ENCODE data around the gene G6PC1. TPM values are rescaled to one million over a fixed set of nuclear protein-coding genes. Genes with fewer than 3 reads are reported as not detected.

Gene G6PC1
- total and polyA plus RNA-seq, 2 of the 4 experiments (the other 2 are of a cell fraction): not detected

DNA sequence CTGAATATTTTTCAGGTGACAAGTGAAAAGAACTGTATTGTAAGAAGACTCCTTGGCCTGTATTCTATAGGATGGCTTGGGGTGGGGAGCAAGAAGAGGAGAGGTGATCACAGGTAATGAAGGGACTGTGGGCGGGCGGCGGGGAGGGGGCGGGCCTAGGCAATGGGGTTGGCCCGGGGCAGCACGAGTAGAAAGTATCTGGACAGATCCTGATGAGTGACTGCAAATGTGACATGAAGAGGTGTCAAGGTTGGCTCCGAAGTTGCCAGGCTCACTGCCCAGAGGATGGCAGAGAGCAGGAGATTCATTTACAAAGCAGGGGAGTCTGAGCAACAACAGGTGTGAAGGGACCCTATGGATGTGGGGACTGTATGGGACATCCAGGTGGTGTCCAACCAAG, 10.8 kb upstream of the G6PC1 start:
- Histone ChIP-seq H3K79me1 (ENCODE audit: low read depth in 1 of 2, low read length in 2 of 2) (no peaks in the 10 kb centered on the region), H3K23ac (ENCODE audit: low read depth, low read length) (no peak overlapping the region), H3K27me3 (ENCODE audit: control insufficient read depth, insufficient read depth, low read length) (peaks cover 12% of the 10 kb centered on the region), H3K4ac (ENCODE audit: low read depth, low read length) (no peak overlapping the region), H4K8ac (ENCODE audit: low read depth in 2 of 2, low read length in 2 of 2) (no peak overlapping the region), H2BK20ac (ENCODE audit: low read depth, low read length) (no peak overlapping the region), H3K9me1 (ENCODE audit: insufficient read depth, low read length) (peaks cover 7% of the 10 kb centered on the region; the same call in 1 of the 2 replicates), H4K5ac (ENCODE audit: low read depth, low read length) (no peak overlapping the region), H3K27ac (ENCODE audit: insufficient read depth, low read length) (no peak overlapping the region), H2BK15ac (ENCODE audit: low read depth, low read length) (no peak overlapping the region), H3K9ac (ENCODE audit: low read depth, low read length) (no peak overlapping the region), H3K9me3 (ENCODE audit: control insufficient read depth, insufficient read depth, low read length) (no peaks in the 10 kb centered on the region), H2AK9ac (replicated peaks; ENCODE audit: low read depth, low read length, poor library complexity) (no peak overlapping the region), H2BK5ac (ENCODE audit: low read depth, low read length, poor library complexity, severe bottlenecking) (no peak overlapping the region), H3K4me1 (ENCODE audit: control insufficient read depth, insufficient read depth, low read length) (peaks cover 6% of the 10 kb centered on the region; the same call in 1 of the 2 replicates), H3K4me2 (ENCODE audit: low read depth, low read length) (no peak overlapping the region), H3K14ac (replicated peaks; ENCODE audit: low read depth, low read length) (no peak overlapping the region), H3K56ac (ENCODE audit: extremely low read depth, insufficient read depth, low read length) (no peak overlapping the region), H2BK120ac (ENCODE audit: low read depth, low read length) (no peak overlapping the region), H3K18ac (ENCODE audit: low read depth, low read length) (no peak overlapping the region), H3K36me3 (ENCODE audit: control insufficient read depth, insufficient read depth, low read length) (no peaks in the 10 kb centered on the region), H3K4me3 (ENCODE audit: insufficient read depth, low read depth, low read length) (no peak overlapping the region), H2AK5ac (ENCODE audit: low read depth, low read length) (no peak overlapping the region), H4K91ac (ENCODE audit: insufficient read depth, low read depth, low read length) (no peak overlapping the region), H4K20me1 (ENCODE audit: insufficient read depth, low read length) (no peaks in the 10 kb centered on the region), H2AFZ (replicated peaks; ENCODE audit: low read length, poor library complexity) (no peak overlapping the region)
- no peak for ATAC-seq (ENCODE audit: low read depth)
- intact Hi-C loops (cut with micrococcal nuclease): no loop called here
- POLR2A ChIA-PET (ENCODE audit: unreplicated experiment): no interaction called here
- CTCF ChIA-PET: no interaction called here
- no peak for DNase-seq
- TF ChIP-seq, protein P1, sequence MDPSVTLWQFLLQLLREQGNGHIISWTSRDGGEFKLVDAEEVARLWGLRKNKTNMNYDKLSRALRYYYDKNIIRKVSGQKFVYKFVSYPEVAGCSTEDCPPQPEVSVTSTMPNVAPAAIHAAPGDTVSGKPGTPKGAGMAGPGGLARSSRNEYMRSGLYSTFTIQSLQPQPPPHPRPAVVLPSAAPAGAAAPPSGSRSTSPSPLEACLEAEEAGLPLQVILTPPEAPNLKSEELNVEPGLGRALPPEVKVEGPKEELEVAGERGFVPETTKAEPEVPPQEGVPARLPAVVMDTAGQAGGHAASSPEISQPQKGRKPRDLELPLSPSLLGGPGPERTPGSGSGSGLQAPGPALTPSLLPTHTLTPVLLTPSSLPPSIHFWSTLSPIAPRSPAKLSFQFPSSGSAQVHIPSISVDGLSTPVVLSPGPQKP (IDR thresholded peaks at IDR 0.05; ENCODE audit: borderline replicate concordance, low read depth, low read length): no peak
- TF ChIP-seq NFE2L2 (IDR thresholded peaks at IDR 0.05; ENCODE audit: low read depth, low read length) (no peak), FOS (IDR thresholded peaks at IDR 0.05; ENCODE audit: low read depth, low read length) (no peak), RFX5 (IDR thresholded peaks at IDR 0.05; ENCODE audit: low read depth, low read length) (no peak), RCOR1 (IDR thresholded peaks at IDR 0.05; ENCODE audit: insufficient replicate concordance, low read length) (no peak), MAFK (IDR thresholded peaks at IDR 0.05; ENCODE audit: low read depth, low read length) (no peak), CEBPB (IDR thresholded peaks at IDR 0.05; ENCODE audit: low read depth, low read length) (no peak), MAZ (IDR thresholded peaks at IDR 0.05; ENCODE audit: borderline replicate concordance, low read depth, low read length) (no peak), MXI1 (IDR thresholded peaks at IDR 0.05; ENCODE audit: borderline replicate concordance, low read depth, low read length) (no peak)
- no TSS peak for BruUV-seq (replicated peaks)
- 69% methylated on average over 6 of the region's 7 CpGs; no CpG with 5 or more reads in 1 of the 2 experiments for WGBS, 2 experiments (ENCODE audit: extremely low coverage in 2 of 2, insufficient read length in 1 of 2)
- in situ Hi-C loops (cut with MboI; ENCODE audit: low sequenced_read_pairs): loop anchor here (25.0 kb wide), 1 partner anchor 422 kb away; no protein-coding TSS in a partner anchor
- dilution Hi-C loops (cut with HindIII; ENCODE audit: low sequenced_read_pairs, unreplicated experiment): no loop called here
